Measurements from ENCODE around the gene EPHB6.

Gene EPHB6

DNA sequence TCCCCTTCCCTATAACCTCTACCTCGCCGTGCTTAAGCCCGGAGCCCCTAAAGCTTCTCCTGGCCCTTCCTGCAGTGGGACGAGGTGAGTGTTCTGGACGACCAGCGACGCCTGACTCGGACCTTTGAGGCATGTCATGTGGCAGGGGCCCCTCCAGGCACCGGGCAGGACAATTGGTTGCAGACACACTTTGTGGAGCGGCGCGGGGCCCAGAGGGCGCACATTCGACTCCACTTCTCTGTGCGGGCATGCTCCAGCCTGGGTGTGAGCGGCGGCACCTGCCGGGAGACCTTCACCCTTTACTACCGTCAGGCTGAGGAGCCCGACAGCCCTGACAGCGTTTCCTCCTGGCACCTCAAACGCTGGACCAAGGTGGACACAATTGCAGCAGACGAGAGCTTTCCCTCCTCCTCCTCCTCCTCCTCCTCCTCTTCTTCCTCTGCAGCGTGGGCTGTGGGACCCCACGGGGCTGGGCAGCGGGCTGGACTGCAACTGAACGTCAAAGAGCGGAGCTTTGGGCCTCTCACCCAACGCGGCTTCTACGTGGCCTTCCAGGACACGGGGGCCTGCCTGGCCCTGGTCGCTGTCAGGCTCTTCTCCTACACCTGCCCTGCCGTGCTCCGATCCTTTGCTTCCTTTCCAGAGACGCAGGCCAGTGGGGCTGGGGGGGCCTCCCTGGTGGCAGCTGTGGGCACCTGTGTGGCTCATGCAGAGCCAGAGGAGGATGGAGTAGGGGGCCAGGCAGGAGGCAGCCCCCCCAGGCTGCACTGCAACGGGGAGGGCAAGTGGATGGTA is 9.2 kb downstream of the EPHB6 start:
- FAIRE-seq = no peak
- DNase-seq (ENCODE audit: extremely low spot score, insufficient read length, low read depth) = no peak

GRCh38 chr7:142864980-142865747 is 10.3 kb downstream of the EPHB6 start:
- DNase-seq (ENCODE audit: extremely low spot score, insufficient read length, low read depth) = no peak
- no peak for FAIRE-seq

- FAIRE-seq = no peak
- no peak for DNase-seq (ENCODE audit: extremely low spot score, insufficient read length, low read depth)
Observed at GRCh38 chr7:142865766-142866165, 10.9 kb downstream of the EPHB6 start.

- no peak for FAIRE-seq
- no peak for DNase-seq (ENCODE audit: extremely low spot score, insufficient read length, low read depth)
Observed at GRCh38 chr7:142866361-142867096, 11.7 kb downstream of the EPHB6 start.

DNA sequence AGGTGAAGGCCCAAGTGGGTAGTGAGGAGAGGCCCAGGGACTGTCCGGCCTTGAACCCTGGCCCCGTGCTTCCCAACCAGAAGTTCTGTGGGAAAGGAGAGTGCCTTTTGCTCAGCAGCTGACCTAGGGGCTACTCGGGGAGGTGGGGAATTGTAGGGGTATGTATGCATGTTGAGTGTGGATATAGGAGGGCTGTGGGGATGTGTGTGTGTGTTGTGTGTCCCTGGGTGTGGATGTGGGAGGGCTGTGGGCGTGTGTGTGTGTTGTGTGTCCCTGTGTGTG is 12.2 kb downstream of the EPHB6 start:
- FAIRE-seq (no peak), DNase-seq (ENCODE audit: extremely low spot score, insufficient read length, low read depth) (no peak)

DNA sequence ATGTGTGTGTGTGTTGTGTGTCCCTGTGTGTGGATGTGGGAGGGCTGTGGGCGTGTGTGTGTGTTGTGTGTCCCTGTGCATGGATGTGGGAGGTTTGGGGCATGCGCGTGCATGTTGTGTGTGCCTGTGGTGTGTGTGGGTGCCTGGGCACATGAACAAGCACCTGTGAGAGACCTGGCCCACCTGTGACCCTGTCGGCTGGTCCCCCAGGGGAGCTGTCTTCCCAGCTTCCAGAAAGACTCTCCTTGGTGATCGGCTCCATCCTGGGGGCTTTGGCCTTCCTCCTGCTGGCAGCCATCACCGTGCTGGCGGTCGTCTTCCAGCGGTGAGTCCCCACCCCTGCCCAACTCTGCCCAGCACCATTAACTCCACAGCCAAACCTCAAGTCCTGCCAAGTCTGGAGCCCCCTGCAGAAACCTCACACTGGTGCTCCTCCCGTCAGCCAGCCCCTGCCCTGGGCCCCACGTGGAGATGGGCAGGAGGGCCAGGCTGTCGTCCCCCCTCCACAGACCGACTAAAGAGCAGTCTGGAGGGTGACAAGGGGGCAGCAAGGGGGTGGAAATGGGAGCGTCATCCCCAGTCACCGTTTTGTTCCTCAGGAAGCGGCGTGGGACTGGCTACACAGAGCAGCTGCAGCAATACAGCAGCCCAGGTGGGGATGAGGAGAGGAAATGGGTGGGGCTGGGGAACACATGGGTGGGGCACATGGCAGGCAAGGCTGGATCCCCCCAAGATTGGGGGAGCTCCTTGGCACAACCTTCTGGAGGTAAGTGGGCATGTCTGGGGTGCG is 12.7 kb downstream of the EPHB6 start:
- DNase-seq (ENCODE audit: extremely low spot score, insufficient read length, low read depth) = no peak
- FAIRE-seq = no peak

DNA sequence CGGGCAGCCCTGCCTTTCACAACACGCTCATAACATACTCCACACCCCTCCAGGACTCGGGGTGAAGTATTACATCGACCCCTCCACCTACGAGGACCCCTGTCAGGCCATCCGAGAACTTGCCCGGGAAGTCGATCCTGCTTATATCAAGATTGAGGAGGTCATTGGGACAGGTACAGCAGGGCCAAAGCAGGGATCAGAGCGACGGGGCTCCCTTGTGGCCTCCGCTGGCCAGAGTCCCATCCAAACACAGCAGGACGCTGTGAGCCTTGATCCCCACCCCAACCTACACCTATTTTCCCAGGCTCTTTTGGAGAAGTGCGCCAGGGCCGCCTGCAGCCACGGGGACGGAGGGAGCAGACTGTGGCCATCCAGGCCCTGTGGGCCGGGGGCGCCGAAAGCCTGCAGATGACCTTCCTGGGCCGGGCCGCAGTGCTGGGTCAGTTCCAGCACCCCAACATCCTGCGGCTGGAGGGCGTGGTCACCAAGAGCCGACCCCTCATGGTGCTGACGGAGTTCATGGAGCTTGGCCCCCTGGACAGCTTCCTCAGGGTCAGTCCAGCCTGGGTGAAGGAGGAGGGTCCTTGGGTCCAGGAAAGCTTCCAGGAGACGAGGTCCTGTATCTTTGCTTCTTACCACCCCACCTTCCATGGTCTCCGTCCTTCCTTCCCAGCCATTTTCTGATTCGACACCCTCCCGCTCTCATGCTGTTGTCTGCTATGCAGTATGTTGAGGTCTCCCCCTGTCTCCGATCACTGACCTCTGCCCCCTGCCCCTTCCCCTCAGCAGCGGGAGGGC is 13.5 kb downstream of the EPHB6 start:
- no peak for FAIRE-seq

GRCh38 chr7:142868986-142869415 is 14.1 kb downstream of the EPHB6 start:
- DNase-seq (ENCODE audit: extremely low spot score, insufficient read length, low read depth) = no peak
- no peak for FAIRE-seq

More for the DNA sequence above, 13.5 kb downstream of the EPHB6 start:
- no peak for DNase-seq (ENCODE audit: extremely low spot score, insufficient read length, low read depth)

- FAIRE-seq (no peak), DNase-seq (ENCODE audit: extremely low spot score, insufficient read length, low read depth) (no peak)
Observed at GRCh38 chr7:142869434-142869833, 14.6 kb downstream of the EPHB6 start.

DNA sequence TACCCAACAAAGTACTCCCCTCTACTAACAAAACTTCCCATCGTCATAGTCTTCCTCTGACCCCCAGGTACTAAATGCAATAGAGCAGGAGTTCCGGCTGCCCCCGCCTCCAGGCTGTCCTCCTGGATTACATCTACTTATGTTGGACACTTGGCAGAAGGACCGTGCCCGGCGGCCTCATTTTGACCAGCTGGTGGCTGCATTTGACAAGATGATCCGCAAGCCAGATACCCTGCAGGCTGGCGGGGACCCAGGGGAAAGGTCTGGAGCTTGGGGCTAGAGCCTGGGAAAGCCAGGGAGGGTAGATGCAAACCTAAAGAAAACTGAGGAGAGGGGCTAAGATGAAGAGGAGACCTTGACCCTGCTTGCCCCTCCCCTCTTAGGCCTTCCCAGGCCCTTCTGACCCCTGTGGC is 15.3 kb downstream of the EPHB6 start:
- DNase-seq (ENCODE audit: extremely low spot score, insufficient read length, low read depth) (no peak), FAIRE-seq (no peak)

- FAIRE-seq = no peak
Observed at GRCh38 chr7:142870566-142871259, 15.8 kb downstream of the EPHB6 start.

DNA sequence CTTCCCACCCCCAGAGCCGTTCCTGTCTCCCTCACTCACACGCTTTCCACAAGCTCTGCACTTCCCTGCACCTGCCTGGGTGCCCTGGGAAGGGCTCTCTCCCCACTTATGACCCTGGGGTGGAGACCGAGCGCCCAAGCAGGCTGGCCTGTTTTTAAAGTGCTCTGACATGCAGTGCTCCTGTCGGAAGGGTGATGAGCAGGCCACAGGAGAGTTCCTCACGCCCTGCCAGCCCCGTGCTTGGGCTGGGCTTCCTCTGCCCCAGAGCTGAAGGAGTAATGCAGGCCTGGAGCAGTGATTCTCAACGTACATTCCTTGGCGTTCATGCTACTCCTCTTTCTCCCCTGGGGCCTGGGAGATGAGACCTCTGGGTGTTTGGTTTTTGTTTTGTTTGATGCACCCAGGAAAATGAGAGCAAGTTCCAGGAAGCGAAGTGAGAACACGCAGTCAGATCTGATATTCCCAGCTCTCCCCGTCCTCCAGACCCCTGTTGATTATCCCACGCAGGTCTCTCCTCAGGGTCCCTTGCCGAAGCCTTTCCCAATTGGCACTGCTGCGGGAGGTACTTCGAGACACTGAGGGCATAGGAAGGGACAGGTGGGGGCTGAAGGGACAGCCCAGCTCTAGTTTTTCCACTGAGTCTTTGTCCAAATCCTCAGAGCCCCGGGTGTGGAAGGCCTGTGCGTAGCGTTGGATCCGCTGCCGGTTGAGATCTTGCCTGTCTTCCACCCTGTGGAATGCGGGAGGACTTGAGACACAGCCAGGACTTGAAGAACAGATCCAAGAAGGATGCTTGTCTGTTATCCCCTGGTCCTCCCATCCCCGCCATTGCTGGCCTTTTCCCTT is 16.6 kb downstream of the EPHB6 start:
- no peak for DNase-seq (ENCODE audit: extremely low spot score, insufficient read length, low read depth)
- FAIRE-seq = no peak

More at GRCh38 chr7:142870566-142871259, 15.8 kb downstream of the EPHB6 start:
- no peak for DNase-seq (ENCODE audit: extremely low spot score, insufficient read length, low read depth)

GRCh38 chr7:142872106-142872675 is 17.3 kb downstream of the EPHB6 start:
- DNase-seq (ENCODE audit: extremely low spot score, insufficient read length, low read depth) (no peak), FAIRE-seq (no peak)

DNA sequence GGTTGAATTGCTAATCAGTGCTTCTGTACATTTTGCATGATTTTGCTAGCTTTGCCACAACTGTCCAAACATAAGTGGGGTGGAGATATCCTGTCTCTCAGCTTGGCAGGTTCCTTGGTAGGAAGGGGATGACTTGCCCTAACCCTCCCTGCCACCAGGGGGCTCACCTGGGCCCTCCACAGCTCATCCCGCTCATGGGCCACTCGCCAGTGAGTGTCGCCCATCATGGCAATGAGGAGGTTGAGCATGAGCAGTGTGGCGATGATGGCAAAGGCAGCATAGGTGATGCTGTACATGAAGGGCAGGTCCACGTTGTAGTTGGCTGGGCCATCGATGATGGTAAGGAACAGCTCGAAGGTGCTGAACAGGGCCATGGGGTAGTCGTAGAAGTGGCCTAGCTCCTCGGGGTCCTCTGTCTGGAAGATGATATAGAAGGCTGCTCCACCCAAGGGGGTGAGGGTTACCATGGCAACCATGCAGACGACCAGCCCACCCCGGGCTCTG is 18.5 kb downstream of the EPHB6 start:
- DNase-seq (ENCODE audit: extremely low spot score, insufficient read length, low read depth) (no peak), FAIRE-seq (peak; percentile 61)

DNA sequence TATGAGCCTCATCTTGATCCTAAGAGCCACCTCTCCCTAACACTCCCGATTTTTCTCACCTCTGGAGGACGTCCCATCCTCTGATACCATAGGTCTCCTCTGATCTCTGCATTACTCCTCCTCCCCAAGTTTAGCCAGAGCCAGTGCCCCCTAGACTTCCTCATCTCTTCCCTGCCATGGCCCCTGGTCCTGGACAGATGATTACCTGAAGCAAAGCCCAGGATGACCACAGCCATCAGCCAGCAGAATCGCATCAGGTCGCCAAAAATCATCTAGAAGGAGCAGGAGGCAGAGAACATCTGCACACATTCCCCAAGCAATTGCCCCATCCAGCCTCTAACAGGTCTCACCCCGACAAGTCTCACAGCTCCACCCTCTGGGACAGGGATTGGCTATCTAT is 19.0 kb downstream of the EPHB6 start:
- DNase-seq (ENCODE audit: extremely low spot score, insufficient read length, low read depth) (no peak), FAIRE-seq (no peak)

GRCh38 chr7:142874409-142874808 is 19.5 kb downstream of the EPHB6 start:
- DNase-seq (ENCODE audit: extremely low spot score, insufficient read length, low read depth) (no peak), FAIRE-seq (no peak)

DNA sequence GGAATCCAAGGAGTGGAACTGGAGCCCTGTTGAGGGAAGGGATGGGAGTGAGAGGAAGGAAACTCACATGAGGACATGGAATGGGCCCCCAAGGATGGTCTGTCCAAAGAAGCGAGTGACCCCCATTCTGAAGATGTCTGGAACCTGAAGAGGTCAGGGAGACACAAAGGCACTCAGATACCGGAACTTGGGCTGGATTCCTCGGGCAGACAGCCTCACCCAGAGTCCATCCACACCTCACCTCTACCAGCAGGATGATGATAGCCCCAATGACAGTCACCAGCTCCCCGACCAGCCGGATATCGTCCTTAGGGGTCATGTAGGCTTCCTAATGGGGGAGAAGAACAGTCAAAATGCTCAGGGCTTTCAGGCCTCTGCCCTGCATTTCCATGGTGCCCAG is 20.0 kb downstream of the EPHB6 start:
- DNase-seq (ENCODE audit: extremely low spot score, insufficient read length, low read depth) (no peak), FAIRE-seq (no peak)

Measured in GM18507 (cell line).